H1 (cell line): ENCODE results near the gene FBXO41. TPM values are rescaled to one million over a fixed set of nuclear protein-coding genes. Genes with fewer than 3 reads are reported as not detected.

Experiments used
- BCL11A ChIP-seq, 2 experiments: IDR thresholded peaks; one replicate each; pipeline ENCODE4 v1.6.1; 2011; ENCODE audit warnings: low read depth in 2 of 2, low read length in 2 of 2, mild to moderate bottlenecking in 2 of 2
- BRCA1 ChIP-seq: IDR thresholded peaks from 2 replicates; pipeline ENCODE4 v1.6.1; 2012; ENCODE audit warnings: low read depth, low read length, improper control_type of control experiment
- CBX5 ChIP-seq: fragments of 300-800, 300-1000 bp; sonication (generic); IDR thresholded peaks from 2 replicates; pipeline ENCODE4 v1.7.1; 2016; ENCODE audit warnings: antibody characterized with exemption, low read length, low read depth
- CEBPB ChIP-seq: IDR thresholded peaks from 2 replicates; pipeline ENCODE4 v1.6.1; 2012; ENCODE audit warnings: low read depth, low read length
- CREB1 ChIP-seq: IDR thresholded peaks from 2 replicates; pipeline ENCODE4 v1.6.1; 2012; ENCODE audit warnings: inconsistent platforms
- EP300 ChIP-seq, 2 experiments: IDR thresholded peaks; 1 replicate in 1 of 2; 2 replicates in 1 of 2; pipeline ENCODE4 v1.6.1; 2011 to 2012; ENCODE audit warnings: low read depth in 2 of 2, low read length in 2 of 2, mild to moderate bottlenecking in 2 of 2, borderline replicate concordance in 1 of 2, inconsistent platforms in 1 of 2, moderate library complexity in 1 of 2
- FOSL1 ChIP-seq: IDR thresholded peaks from 2 replicates; pipeline ENCODE4 v1.6.1; 2011; ENCODE audit warnings: mild to moderate bottlenecking, low read depth, low read length, moderate library complexity; ENCODE audit not compliant: insufficient read depth
- HDAC2 ChIP-seq, 2 experiments: fragments of 300-600 bp in 1 of 2; sonication (generic) in 1 of 2; IDR thresholded peaks; 2 replicates each; pipeline ENCODE4 v1.6.1; 2011 to 2012; ENCODE audit warnings: low read depth in 2 of 2, low read length in 2 of 2, mild to moderate bottlenecking in 2 of 2, moderate library complexity in 2 of 2, borderline replicate concordance in 1 of 2, inconsistent platforms in 1 of 2
- JUND ChIP-seq: IDR thresholded peaks from 2 replicates; pipeline ENCODE4 v1.6.1; 2011; ENCODE audit warnings: mild to moderate bottlenecking, improper control_type of control experiment, low read length
- KDM1A ChIP-seq: fragments of 200-600, 300-600 bp; sonication (generic); IDR thresholded peaks from 2 replicates; pipeline ENCODE4 v1.7.1; 2016; ENCODE audit warnings: mild to moderate bottlenecking, low read length, borderline replicate concordance
- NRF1 ChIP-seq: IDR thresholded peaks from 2 replicates; pipeline ENCODE4 v1.6.1; 2011; ENCODE audit warnings: mild to moderate bottlenecking, low read depth, low read length, improper control_type of control experiment
- RFX5 ChIP-seq: IDR thresholded peaks from 2 replicates; pipeline ENCODE4 v1.6.1; 2011; ENCODE audit warnings: low read depth, low read length, improper control_type of control experiment, borderline replicate concordance
- SAP30 ChIP-seq: fragments of 300-600 bp; sonication (generic); IDR thresholded peaks from 2 replicates; pipeline ENCODE4 v1.7.1; 2012; ENCODE audit warnings: low read length, moderate library complexity, mild to moderate bottlenecking, inconsistent platforms; ENCODE audit not compliant: insufficient read depth, insufficient replicate concordance
- SIN3A ChIP-seq, 2 experiments: IDR thresholded peaks in 1 of 2; conservative IDR thresholded peaks in 1 of 2; 2 replicates each; pipeline ENCODE4 v1.6.1; 2011 to 2012; ENCODE audit warnings: low read length in 2 of 2, improper control_type of control experiment in 1 of 2, low read depth in 1 of 2, mild to moderate bottlenecking in 1 of 2
- SP1 ChIP-seq: IDR thresholded peaks from 2 replicates; pipeline ENCODE4 v1.6.1; 2011; ENCODE audit warnings: low read depth, low read length
- TAF1 ChIP-seq: IDR thresholded peaks from 2 replicates; pipeline ENCODE4 v1.6.1; 2011; ENCODE audit warnings: mild to moderate bottlenecking, low read depth, low read length
- TBP ChIP-seq: IDR thresholded peaks from 2 replicates; pipeline ENCODE4 v1.6.1; 2011; ENCODE audit warnings: low read depth, low read length, improper control_type of control experiment
- TEAD4 ChIP-seq: IDR thresholded peaks from 2 replicates; pipeline ENCODE4 v1.6.1; 2012; ENCODE audit warnings: low read depth, low read length, inconsistent platforms, mixed read lengths
- USF2 ChIP-seq: IDR thresholded peaks from 2 replicates; pipeline ENCODE4 v1.6.1; 2011; ENCODE audit warnings: low read length, improper control_type of control experiment
- YY1 ChIP-seq: IDR thresholded peaks from 2 replicates; pipeline ENCODE4 v1.6.1; 2011; ENCODE audit warnings: low read depth, mild to moderate bottlenecking, low read length
- ZNF274 ChIP-seq: IDR thresholded peaks from 2 replicates; pipeline ENCODE4 v1.7.0; 2012; ENCODE audit warnings: low read length, borderline replicate concordance; ENCODE audit errors: extremely low read depth
- polyA plus RNA-seq, 7 experiments: library from polyadenylated mRNA; depleted of rRNA in 3 of 7; stranded (reverse) in 5 of 7; unstranded in 2 of 7; fragments of >200 nt in 5 of 7; fragments of 200-250 nt in 2 of 7; gene quantifications; 1 replicate in 5 of 7; 2 replicates in 1 of 7; 4 replicates in 1 of 7; pipeline versions ENCODE4 v1.2.1 to v1.2.3, GENCODE V29; 2011 to 2013; ENCODE audit warnings: missing spikeins in 2 of 7, mixed read lengths in 2 of 7
- total RNA-seq: library from RNA; stranded (reverse); fragmentation: NEBNext Ultra II Directional; extraction: Animal tissue kit (Norgen Biotek cat#: 25700); gene quantifications from 2 replicates; pipeline ENCODE4 v1.2.1, GENCODE V29; 2021
- TF ChIP-seq, protein P1 (sequence below): IDR thresholded peaks from 2 replicates; pipeline ENCODE4 v1.6.1; 2012; ENCODE audit warnings: inconsistent platforms

FBXO41 gene
- total and polyA plus RNA-seq, 2 of the 8 experiments (the other 6 are each of a cell fraction or from before 2014, with no cell fraction given), result 11.2 to 14.3 TPM

DNA sequence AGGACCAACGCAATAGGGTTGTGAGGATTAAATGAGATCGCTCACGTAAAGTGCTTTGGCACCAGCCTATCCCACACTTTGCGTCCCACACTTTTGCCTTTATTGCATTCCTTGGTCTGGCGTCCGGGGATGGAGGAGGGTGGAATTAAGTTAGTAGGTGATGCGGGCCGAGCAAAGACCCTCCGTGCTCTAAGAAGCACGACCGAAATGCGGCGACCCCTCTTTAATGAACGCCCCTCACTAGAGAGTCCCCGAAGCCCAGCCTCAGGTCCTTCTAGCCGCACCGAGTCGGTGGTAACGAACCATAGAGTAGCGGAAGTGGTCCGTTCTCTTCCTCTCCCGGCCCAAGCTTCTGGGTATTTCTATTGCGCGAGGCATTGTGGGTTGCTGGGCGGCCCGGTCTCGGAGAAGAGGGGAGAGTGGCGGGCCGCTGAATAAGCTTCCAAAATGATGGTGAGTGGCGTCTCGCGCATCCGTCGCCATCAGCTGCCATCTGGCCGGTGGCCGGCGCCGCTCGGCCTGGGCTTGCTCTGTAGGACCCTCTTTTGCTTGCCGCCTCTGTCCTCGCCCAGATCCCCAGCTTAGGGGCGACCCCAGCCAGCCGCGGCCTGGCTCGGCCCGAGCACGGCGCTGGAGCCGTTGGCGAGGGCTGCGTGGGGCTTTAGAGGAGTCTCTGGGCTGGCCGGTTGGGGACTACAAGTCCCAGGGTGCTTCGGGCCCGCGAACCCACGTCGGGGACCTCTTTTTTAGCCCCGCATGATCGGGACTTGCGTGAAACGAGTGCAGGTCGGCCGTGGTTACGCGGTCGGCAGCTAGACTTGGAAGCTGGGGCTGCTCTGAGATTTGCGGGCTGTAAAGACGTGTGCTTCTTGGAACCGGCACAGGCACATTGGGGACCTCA, 50.1 kb downstream of the FBXO41 start, which contains the start of gene CCT7 (continued):
- peak; percentile 96 for TF ChIP-seq TBP
- no peak for TF ChIP-seq CBX5
- peak; percentile 97 for TF ChIP-seq TAF1
- no peak for TF ChIP-seq NRF1
- peak; percentile 77 for TF ChIP-seq SAP30
- no peak for TF ChIP-seq BCL11A (IDR thresholded peaks at IDR 0.05; ENCODE audit: low read depth in 2 of 2, low read length in 2 of 2)
- peak; percentile 32; the same call in 1 of the 2 replicates for TF ChIP-seq TEAD4
- TF ChIP-seq CREB1, result peak; percentile 42
- no peak for TF ChIP-seq ZNF274
- peak; percentile 55; the same call in 1 of the 2 replicates for TF ChIP-seq SP1
- no peak for TF ChIP-seq KDM1A
- TF ChIP-seq, protein P1, sequence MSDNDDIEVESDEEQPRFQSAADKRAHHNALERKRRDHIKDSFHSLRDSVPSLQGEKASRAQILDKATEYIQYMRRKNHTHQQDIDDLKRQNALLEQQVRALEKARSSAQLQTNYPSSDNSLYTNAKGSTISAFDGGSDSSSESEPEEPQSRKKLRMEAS, result peak; percentile 64
- TF ChIP-seq FOSL1, result no peak
- TF ChIP-seq USF2, result no peak
- TF ChIP-seq SIN3A (conservative IDR thresholded peaks at IDR 0.05 in 1 of 2, IDR thresholded peaks at IDR 0.05 in 1 of 2; ENCODE audit: low read depth in 1 of 2, low read length in 2 of 2), result peak; percentile 21 to 90; a peak in 2 of 4 replicates
- no peak for TF ChIP-seq JUND
- TF ChIP-seq YY1, result 0 out of 2 replicates have a peak, but pooled peaks have one; percentile 40
- TF ChIP-seq CEBPB, result no peak
- peak in 1 of 2 experiments; percentile 43; a peak in 1 of 3 replicates for TF ChIP-seq EP300 (IDR thresholded peaks at IDR 0.05; ENCODE audit: borderline replicate concordance in 1 of 2, low read depth in 2 of 2, low read length in 2 of 2)
- TF ChIP-seq HDAC2 (IDR thresholded peaks at IDR 0.05; ENCODE audit: borderline replicate concordance in 1 of 2, low read depth in 2 of 2, low read length in 2 of 2), result 0 out of 4 replicates have a peak, but pooled peaks have one; percentile 9
- TF ChIP-seq BRCA1, result no peak
- no peak for TF ChIP-seq RFX5
